ENCODE data around the gene ASPG.

The ASPG gene

GRCh38 chr14:104135904-104136471, 50.5 kb downstream of the ASPG start:
- DNase-seq (ENCODE audit: low spot score): no peak

- no peak for DNase-seq (ENCODE audit: low spot score)
Measured at GRCh38 chr14:104136472-104137296, 51.2 kb downstream of the ASPG start.

DNA sequence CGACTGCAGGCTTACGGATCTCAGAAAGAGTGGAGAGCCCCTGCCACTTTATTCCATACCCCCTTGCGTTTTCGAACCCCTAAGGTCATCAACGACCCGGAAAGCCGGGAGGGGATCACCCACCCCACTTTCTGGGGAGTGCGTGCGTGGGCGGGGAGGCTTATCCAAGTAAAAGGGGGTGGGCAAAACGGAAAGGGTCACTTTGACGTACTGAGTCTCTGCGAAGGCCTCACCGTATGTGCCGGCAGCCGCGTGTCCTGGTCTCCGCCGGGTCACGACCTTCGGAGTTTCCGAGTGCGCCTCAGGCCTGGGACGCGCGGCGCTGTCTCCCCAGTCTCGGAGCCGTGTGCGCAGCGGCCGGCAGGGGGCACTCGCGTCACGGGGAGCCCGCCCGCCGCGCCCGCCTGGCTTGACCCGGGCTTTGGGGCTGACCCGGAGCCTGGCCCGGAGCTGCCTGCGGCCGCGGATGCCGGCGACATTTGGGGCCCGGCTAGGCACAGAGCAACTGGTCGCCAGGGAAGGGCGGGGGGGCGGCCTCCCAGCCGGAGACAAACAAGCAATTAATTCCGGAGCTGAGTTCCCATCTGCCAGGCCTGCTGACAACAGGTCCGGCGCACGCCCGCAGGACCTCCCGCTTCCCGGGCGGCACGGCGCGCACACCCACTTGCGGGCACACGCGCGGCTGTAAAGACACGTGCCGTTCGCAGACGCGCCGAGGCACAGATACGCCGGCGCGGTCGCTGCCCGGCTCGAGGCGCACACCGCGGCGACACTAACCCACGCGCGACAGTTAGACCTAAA, 52.0 kb downstream of the ASPG start:
- peak; percentile 92 for DNase-seq (ENCODE audit: low spot score)

GRCh38 chr14:104138098-104138717, 52.7 kb downstream of the ASPG start, which contains the start of gene KIF26A:
Gene KIF26A (plus strand): TSS chr14:104138587. CDS start chr14:104138723, 136 bp downstream.
- DNase-seq (ENCODE audit: low spot score): peak; percentile 53

GRCh38 chr14:104138718-104139459, 53.4 kb downstream of the ASPG start:
- DNase-seq (ENCODE audit: low spot score): no peak

DNA sequence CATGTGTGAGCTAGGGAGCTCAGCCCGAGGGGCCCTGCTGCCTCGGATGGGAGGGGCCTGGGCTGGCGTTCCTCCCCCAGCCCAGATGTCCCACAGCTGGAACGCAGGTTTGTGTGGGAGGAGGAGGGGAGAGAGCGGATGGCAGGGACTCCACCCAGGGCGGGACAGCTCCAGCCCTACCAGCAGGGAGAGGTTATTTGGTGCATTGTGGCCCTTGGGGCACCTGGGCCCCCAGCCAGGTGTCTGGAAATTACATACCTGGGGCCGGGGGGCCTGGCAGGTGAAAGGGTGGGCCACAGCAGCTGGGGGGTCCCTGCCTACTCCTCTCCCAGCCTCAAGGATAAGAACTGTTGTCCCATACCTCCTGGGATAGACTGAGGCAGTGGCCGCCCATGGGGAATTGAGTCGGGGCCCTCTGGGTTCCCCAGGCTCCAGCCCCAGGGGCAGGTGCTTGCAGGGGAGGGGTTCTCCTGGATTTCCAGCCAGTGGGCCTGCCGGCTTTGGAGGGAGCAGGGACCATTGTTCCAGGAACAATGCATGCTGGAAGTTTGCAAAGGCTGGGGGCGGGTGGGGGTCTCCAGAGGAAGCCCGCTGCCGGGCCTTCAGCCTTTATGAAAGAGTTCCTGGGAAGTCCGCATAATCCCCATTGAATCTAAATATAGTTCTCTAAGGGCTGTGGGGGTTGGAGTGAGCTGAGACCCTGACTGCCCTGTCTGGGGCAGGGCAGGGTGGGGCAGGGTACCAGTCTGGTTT, 54.1 kb downstream of the ASPG start:
- DNase-seq (ENCODE audit: low spot score): no peak

DNA sequence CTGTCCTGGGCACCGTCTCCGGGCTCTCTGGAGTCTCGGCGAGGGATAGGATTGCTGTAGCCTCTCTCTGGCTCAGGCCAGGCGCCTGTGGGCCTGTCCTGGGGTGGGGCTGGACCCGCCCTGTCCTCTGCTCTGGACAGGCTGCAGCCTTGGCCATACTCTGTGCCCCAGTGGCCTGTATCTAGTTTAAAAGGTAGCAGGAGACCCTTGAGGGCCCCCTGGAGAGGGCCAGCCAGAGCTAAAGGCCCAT, 54.6 kb downstream of the ASPG start:
- no peak for DNase-seq (ENCODE audit: low spot score)

GRCh38 chr14:104140463-104141331, 55.2 kb downstream of the ASPG start:
- no peak for DNase-seq (ENCODE audit: low spot score)

- no peak for DNase-seq (ENCODE audit: low spot score)
Measured at GRCh38 chr14:104141621-104142091, 56.2 kb downstream of the ASPG start.

DNA sequence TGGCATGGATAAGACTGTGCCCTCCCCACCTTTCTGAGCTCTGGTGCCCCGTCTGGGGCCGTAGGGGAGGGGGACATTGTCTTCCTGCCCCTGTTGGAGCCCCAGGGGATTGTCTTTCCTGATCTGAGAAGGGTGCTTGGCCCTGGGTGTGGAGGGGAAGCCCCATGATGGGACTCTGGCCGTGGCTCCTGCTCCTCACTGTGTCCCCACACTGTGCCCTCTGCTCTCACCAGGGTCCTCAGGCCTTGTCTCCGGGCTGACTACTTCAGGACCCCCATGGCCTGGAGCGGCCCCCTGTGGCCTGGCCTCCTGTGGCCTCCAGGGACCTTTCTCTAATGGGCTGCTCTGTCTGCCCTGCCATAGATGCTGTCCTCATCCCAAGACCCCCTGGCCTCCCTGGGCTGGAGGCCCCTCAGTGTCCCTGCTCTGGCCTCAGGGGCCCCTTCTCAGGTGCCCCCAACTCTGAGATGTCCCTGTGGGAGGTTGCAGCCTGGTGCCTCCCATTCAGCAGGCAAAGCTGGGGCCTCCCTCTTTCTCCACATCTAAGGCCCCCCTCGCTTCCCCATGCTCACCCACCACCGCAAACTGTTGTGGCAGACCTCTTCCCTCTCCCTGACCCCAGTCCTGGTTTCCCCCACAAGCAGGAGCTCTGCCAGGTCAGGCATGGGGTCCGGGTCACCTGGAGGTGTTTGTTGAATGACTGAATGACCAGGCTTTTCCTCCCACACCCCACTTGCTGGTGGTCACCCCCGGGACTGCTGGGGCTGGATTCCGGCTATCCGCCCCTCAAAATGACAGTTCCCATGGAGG, 56.8 kb downstream of the ASPG start:
- no peak for DNase-seq (ENCODE audit: low spot score)

DNA sequence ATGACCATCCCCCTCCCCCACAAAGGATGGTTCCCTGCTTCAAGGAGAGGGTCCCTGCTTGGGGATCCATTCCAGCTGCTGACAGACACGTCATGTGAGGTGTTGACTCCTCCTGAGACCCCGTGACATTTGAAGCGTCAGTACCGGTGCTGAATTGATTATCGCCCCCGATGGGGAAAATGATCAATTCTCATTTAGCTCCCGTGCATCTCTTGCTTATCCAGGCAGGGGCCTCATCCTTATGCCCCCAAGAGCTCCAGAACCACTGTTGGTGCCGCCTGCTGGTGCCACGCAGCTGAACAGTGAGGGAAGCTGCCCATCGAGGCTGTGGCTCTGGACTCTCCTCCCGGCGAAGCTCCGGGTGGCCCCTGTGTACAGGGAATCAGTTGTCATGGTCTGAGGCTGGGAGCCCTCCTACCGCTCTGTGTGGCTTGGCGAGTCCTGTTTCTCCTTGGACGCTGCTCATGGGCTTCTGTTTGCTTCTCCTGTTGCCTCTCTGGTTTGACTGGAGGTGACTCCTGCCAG, 57.5 kb downstream of the ASPG start:
- no peak for DNase-seq (ENCODE audit: low spot score)

- no peak for DNase-seq (ENCODE audit: low spot score)
Measured at GRCh38 chr14:104143521-104144452, 58.3 kb downstream of the ASPG start.

GRCh38 chr14:104144453-104144790, 58.9 kb downstream of the ASPG start:
- no peak for DNase-seq (ENCODE audit: low spot score)

- DNase-seq (ENCODE audit: low spot score): no peak
Measured at GRCh38 chr14:104144911-104145825, 59.7 kb downstream of the ASPG start.

- no peak for DNase-seq (ENCODE audit: low spot score)
Measured at GRCh38 chr14:104145826-104146601, 60.5 kb downstream of the ASPG start.
